Measurements from ENCODE around the gene JARID2. TPM values are rescaled to one million over a fixed set of nuclear protein-coding genes. Genes with fewer than 3 reads are reported as not detected.

Gene JARID2
- total and polyA plus RNA-seq, 10 of the 15 experiments (the other 5 are each of a cell fraction or from before 2014, with no cell fraction given): 4.2 to 21.6 (median 11.7) TPM

- FAIRE-seq: no peak
- DNase-seq (ENCODE audit: low read depth, low spot score): no peak
- CTCF ChIA-PET: interaction anchor here (0.8 to 8.2 kb wide), 32 partner anchors 10 to 573 kb away, joined by 3 to 146 read pairs (median 5); no protein-coding TSS in a partner anchor
- 98% methylated on average over 6 of the region's 6 CpGs for WGBS (ENCODE audit: insufficient coverage, insufficient replicate concordance, low lambda C conversion rate, missing lambda C conversion rate)
- H3K36me3 ChIP-seq (ENCODE audit: control insufficient read depth in 2 of 2, insufficient read depth in 2 of 2, low read length in 1 of 2): peaks cover 0 to 8% of the 10 kb centered on the region in 2 experiments; a peak in 3 of 4 replicates
- peak overlapping the region; percentile 54; the same call in 1 of the 2 replicates for H3K4me2 ChIP-seq (ENCODE audit: control insufficient read depth, insufficient read depth)
- in situ Hi-C loops (cut with MboI): loop anchor here (5.0 to 10.0 kb wide), 2 partner anchors 137 to 1174 kb away; no protein-coding TSS in a partner anchor
- intact Hi-C loops (cut with micrococcal nuclease; ENCODE audit: unreplicated experiment): loop anchor here (5.0 kb wide), 2 partner anchors 512 to 1177 kb away; no protein-coding TSS in a partner anchor
- no peak overlapping the region for H2AFZ ChIP-seq (ENCODE audit: control insufficient read depth, low read depth, low read length)
- H3K4me1 ChIP-seq (ENCODE audit: control insufficient read depth, insufficient read depth, low read length): peaks cover 64% of the 10 kb centered on the region
- POLR2A ChIA-PET: interaction anchor here (0.5 to 2.6 kb wide), 12 partner anchors 10 to 290 kb away, joined by 3 to 10 read pairs (median 3); no protein-coding TSS in a partner anchor
- H3K27ac ChIP-seq (ENCODE audit: control insufficient read depth, insufficient read depth): peak overlapping the region; percentile 40
- RAD21 ChIA-PET (ENCODE audit: unreplicated experiment): interaction anchor here (0.8 to 8.2 kb wide), 33 partner anchors 11 to 794 kb away, joined by 3 to 75 read pairs (median 6); partner anchors contain the start of gene JARID2
- peaks cover 96% of the 10 kb centered on the region for H3K79me2 ChIP-seq (ENCODE audit: control insufficient read depth, insufficient read depth, low read length)
- SMC1A ChIA-PET (ENCODE audit: uncharacterized antibody, unreplicated experiment): interaction anchor here (0.8 to 11.8 kb wide), 35 partner anchors 9 to 233 kb away, joined by 3 to 123 read pairs (median 9); no protein-coding TSS in a partner anchor
- no peak for ATAC-seq
- no peak overlapping the region for H3K4me3 ChIP-seq
- H4K20me1 ChIP-seq (ENCODE audit: control insufficient read depth, insufficient read depth): no peaks in the 10 kb centered on the region
- no peak for TF ChIP-seq ATF2 (IDR thresholded peaks at IDR 0.05; ENCODE audit: low read length)
- TF ChIP-seq NFIC (IDR thresholded peaks at IDR 0.05; ENCODE audit: low read depth, low read length): 0 out of 2 replicates have a peak, but pooled peaks have one; percentile 16
- TF ChIP-seq POLR2A (IDR thresholded peaks at IDR 0.05; ENCODE audit: low read depth, low read length): no peak
- TF ChIP-seq ESRRA (IDR thresholded peaks at IDR 0.05; ENCODE audit: low read length): no peak
- no peak for TF ChIP-seq CEBPZ (IDR thresholded peaks at IDR 0.05; ENCODE audit: low read depth, low read length)
- TF ChIP-seq MLLT1 (IDR thresholded peaks at IDR 0.05): peak; percentile 45; the same call in 1 of the 2 replicates
- TF ChIP-seq SUZ12 (IDR thresholded peaks at IDR 0.05; ENCODE audit: unreplicated experiment): no peak
- no peaks in the 10 kb centered on the region; the same call in 1 of the 3 replicates for H3K9me3 ChIP-seq (replicated peaks; ENCODE audit: control insufficient read depth, insufficient read depth, low read length)
- H3K27me3 ChIP-seq (replicated peaks in 1 of 2; ENCODE audit: control insufficient read depth in 2 of 2, insufficient read depth in 2 of 2, low read length in 1 of 2): no peaks in the 10 kb centered on the region
- no TSS peak for BruUV-seq (replicated peaks)
- H3K9ac ChIP-seq (ENCODE audit: control insufficient read depth, insufficient read depth, low read length): no peak overlapping the region; the same call in 1 of the 2 replicates
These were observed 143.4 kb downstream of the JARID2 start for GRCh38 chr6:15389084-15389764.
